ENCODE results near the gene SLC34A3.

SLC34A3 gene

GRCh38 chr9:137226338-137227053 is 4.2 kb upstream of the SLC34A3 start:
- no peak for DNase-seq
- in situ Hi-C loops (cut with HindIII; ENCODE audit: low pct_ligation_motif_present, low pct_unique_long_range_greater_than_20kb, low sequenced_read_pairs) = no loop called here

DNA sequence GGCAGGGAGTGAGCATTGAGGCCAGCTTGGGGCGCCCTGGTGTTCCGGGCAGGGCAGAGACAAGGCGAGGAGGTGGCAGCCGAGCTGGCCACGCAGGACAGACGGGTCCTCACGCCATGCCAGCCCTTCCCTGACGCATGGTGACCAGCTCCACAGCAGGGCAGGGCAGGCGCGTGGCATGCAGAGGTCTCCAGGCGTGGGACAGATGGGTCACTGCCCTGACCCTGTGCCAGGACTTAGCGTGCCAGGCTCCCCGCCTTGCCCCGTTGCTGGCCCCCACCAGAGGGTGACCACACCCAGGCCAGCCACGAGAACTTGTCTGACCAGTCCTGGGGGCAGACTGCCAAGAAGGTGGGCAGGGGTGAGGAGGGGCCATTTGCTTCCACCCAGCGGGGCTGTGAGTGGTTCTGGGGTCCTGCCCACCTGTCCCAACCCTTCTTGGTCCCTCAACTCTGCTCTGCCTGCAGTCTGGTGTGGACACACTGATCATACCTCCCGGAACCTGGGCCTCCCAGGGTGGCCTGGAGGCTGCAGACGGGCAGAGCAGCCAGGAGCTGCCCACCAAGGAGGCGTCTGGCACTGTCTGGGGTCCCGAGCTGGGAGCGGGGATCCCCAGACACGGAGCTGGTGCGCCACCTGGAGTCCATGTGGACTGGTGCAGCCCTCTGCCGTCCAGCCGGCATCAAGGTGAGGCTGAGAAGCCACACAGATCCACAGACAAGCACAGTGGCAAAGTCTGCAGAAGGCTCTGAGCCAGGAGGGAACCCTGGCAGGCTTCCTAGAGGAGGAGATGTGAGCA is 3.4 kb upstream of the SLC34A3 start, which contains the start of gene RNF224:
Gene RNF224, plus strand, starts transcription at position 449 of the 799 bp plus-strand sequence. CDS start 834 bp downstream, outside the sequence.
- in situ Hi-C loops (cut with HindIII; ENCODE audit: low pct_ligation_motif_present, low pct_unique_long_range_greater_than_20kb, low sequenced_read_pairs) = no loop called here
- peak; percentile 76 for DNase-seq

DNA sequence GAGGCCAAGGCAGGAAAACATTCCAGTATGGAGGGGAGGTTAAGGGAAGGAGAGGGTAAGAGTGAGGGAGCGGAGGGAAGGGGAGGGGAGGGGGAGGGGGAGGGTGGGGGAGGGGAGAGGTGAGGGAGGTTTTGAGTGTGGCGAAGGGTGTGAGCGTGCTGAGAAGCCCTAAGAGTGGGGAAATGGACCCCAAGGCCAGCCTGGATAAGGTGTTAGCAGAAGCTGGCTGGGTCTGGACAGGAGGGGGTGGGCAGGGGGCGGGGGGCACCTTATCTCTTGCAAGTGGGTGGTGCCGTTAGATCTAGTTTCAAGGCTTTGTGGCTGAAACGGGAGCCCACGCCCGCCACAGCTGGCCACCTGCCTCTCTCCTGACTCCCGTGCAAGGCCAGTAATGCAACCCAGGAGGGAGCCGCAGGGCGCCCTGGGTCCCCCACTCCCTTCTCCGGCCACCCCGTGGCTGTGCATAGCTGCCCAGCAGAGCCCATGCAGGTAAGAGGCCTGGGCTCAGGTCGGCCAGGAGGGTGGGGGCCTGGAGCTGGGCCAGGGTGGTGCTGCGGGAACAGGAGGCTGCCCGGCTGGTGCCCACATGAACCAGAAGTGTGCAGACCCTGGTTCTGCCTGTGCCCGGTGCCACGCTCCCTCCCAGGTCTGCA is 2.7 kb upstream of the SLC34A3 start:
- no peak for DNase-seq
- in situ Hi-C loops (cut with HindIII; ENCODE audit: low pct_ligation_motif_present, low pct_unique_long_range_greater_than_20kb, low sequenced_read_pairs) = no loop called here

- no peak for DNase-seq
- in situ Hi-C loops (cut with HindIII; ENCODE audit: low pct_ligation_motif_present, low pct_unique_long_range_greater_than_20kb, low sequenced_read_pairs) = no loop called here
Observed at GRCh38 chr9:137228506-137228967, 2.2 kb upstream of the SLC34A3 start.

- in situ Hi-C loops (cut with HindIII; ENCODE audit: low pct_ligation_motif_present, low pct_unique_long_range_greater_than_20kb, low sequenced_read_pairs) = no loop called here
- no peak for DNase-seq
Observed at GRCh38 chr9:137228968-137229896, 1.5 kb upstream of the SLC34A3 start.

GRCh38 chr9:137229903-137230704 is 597 bp upstream of the SLC34A3 start:
- in situ Hi-C loops (cut with HindIII; ENCODE audit: low pct_ligation_motif_present, low pct_unique_long_range_greater_than_20kb, low sequenced_read_pairs) = no loop called here
- DNase-seq = no peak

GRCh38 chr9:137231372-137232039 is 805 bp downstream of the SLC34A3 start:
- in situ Hi-C loops (cut with HindIII; ENCODE audit: low pct_ligation_motif_present, low pct_unique_long_range_greater_than_20kb, low sequenced_read_pairs) = no loop called here
- no peak for DNase-seq

DNA sequence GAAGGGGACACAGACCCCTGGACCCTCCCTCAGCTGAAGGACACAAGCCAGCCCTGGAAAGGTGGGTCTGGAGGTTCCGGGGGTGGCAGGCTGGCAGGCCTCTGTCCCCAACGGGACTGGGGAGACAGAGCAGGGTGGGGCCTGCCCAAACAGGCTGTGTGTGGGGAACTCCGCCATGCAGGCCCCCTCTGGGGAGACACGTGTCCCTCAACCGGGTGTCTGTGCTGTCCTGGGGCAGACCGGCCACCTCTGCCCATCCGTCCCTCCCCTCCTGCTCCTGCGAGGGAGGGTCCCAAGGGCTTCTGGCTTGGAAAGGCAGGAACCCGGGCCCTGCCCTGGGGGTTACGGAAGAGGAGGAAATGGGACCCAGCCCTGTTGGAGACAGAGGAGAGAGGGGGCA is 1.4 kb downstream of the SLC34A3 start:
- DNase-seq = no peak
- in situ Hi-C loops (cut with HindIII; ENCODE audit: low pct_ligation_motif_present, low pct_unique_long_range_greater_than_20kb, low sequenced_read_pairs) = no loop called here

DNA sequence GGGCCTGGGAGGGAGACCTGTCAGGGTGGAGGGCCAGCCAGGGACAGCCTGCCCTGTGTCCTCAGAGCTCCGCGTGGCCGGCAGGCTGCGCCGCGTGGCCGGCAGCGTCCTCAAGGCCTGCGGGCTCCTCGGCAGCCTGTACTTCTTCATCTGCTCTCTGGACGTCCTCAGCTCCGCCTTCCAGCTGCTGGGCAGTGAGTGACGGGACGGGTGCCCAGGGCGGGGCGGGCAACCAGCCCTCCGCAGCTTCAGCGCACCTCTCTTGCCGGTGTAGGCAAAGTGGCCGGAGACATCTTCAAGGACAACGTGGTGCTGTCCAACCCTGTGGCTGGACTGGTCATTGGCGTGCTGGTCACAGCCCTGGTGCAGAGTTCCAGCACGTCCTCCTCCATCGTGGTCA is 1.8 kb downstream of the SLC34A3 start:
- in situ Hi-C loops (cut with HindIII; ENCODE audit: low pct_ligation_motif_present, low pct_unique_long_range_greater_than_20kb, low sequenced_read_pairs) = no loop called here
- no peak for DNase-seq

GRCh38 chr9:137233143-137233980 is 2.7 kb downstream of the SLC34A3 start:
- in situ Hi-C loops (cut with HindIII; ENCODE audit: low pct_ligation_motif_present, low pct_unique_long_range_greater_than_20kb, low sequenced_read_pairs) = no loop called here
- DNase-seq = no peak

DNA sequence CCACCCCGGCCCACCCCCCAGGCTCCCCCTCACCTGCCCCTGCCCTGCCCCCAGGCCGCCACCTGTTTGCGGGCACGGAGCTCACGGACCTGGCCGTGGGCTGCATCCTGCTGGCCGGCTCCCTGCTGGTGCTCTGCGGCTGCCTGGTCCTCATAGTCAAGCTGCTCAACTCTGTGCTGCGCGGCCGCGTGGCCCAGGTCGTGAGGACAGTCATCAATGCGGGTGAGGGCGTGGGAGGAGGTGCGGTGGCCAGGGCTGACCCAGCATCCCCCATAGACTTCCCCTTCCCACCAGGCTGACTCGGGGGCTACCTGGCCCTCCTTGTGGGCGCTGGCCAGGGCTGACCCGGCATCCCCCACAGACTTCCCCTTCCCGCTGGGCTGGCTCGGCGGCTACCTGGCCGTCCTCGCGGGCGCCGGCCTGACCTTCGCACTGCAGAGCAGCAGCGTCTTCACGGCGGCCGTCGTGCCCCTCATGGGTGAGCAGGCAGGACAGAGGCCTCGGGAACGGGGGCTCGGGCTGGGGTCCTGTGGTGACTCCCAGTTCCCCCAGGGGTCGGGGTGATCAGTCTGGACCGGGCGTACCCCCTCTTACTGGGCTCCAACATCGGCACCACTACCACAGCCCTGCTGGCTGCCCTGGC is 3.5 kb downstream of the SLC34A3 start:
- no peak for DNase-seq
- in situ Hi-C loops (cut with HindIII; ENCODE audit: low pct_ligation_motif_present, low pct_unique_long_range_greater_than_20kb, low sequenced_read_pairs) = no loop called here

DNA sequence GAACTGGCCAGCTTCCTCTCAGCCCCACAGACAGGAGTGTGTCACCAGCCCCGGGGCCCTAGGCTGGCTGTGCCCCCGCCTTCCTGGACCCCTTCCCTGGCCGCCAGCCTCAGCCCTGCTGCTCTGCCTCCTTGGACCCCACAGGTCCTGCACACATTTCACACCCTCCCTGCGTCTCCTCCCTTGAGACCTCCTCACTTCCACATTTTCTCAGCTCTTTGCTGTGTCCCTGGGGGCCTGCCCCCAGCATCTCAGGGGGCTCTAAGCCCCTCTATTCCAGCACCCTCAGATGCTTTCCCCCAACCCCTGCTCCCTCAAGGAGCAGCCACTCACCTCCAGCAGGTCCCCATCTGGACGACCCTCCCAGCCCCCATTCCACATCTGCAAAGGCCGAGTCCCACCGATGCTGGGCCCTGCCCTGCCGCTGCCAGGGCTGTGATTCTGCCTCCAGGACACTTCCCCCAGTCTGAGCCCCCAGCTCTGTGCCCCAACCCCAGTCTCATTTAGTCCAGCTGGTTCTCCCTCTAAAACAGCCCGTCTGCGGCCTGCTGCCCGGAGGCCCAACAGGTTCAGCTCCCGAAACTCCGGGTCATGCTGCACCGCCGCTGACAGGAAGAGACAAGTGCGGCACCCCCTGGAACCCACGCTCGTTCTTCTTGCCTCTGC is 4.2 kb downstream of the SLC34A3 start:
- in situ Hi-C loops (cut with HindIII; ENCODE audit: low pct_ligation_motif_present, low pct_unique_long_range_greater_than_20kb, low sequenced_read_pairs) = no loop called here

DNA sequence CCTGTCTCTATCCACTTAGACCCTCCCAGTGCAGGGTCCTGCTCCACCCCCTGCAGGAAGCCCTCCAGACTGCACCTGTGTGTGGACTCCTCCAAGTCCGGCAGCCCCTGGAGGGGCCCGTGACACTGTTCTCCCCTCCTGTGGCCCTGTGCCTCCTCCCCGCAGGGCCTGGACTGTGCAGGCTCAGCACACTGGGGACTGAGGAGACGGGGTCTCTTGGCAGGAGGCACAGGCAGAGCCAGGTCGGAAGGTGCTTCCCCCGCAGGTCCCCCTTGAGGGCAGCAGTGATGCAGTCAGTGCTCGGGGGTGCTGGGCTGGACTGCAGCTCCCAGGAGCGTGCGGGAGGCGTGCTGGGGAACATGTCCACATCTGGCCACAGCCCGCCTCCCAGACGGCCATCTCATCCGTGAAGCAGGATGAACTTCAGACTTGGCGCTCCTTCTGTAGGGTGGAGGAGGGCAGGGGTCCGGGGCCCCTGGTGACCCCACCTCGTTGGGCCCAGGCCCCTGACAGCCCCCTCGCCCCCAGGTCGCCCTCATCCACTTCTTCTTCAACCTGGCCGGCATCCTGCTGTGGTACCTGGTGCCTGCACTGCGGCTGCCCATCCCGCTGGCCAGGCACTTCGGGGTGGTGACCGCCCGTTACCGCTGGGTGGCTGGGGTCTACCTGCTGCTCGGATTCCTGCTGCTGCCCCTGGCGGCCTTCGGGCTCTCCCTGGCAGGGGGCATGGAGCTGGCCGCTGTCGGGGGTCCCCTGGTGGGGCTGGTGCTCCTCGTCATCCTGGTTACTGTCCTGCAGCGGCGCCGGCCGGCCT is 4.9 kb downstream of the SLC34A3 start:
- DNase-seq = no peak
- in situ Hi-C loops (cut with HindIII; ENCODE audit: low pct_ligation_motif_present, low pct_unique_long_range_greater_than_20kb, low sequenced_read_pairs) = no loop called here

More for the DNA sequence above, 4.2 kb downstream of the SLC34A3 start:
- DNase-seq = no peak

GRCh38 chr9:137236238-137236935 is 5.7 kb downstream of the SLC34A3 start:
- in situ Hi-C loops (cut with HindIII; ENCODE audit: low pct_ligation_motif_present, low pct_unique_long_range_greater_than_20kb, low sequenced_read_pairs) = no loop called here
- peak; percentile 75 for DNase-seq
